ENCODE measurements around the gene GOLGA8S.
"Not testable (repeated sequence)": the region's sequence is repeated elsewhere in the genome, so short reads cannot be mapped to it uniquely, and the experiment has no call there.

Gene GOLGA8S

DNA sequence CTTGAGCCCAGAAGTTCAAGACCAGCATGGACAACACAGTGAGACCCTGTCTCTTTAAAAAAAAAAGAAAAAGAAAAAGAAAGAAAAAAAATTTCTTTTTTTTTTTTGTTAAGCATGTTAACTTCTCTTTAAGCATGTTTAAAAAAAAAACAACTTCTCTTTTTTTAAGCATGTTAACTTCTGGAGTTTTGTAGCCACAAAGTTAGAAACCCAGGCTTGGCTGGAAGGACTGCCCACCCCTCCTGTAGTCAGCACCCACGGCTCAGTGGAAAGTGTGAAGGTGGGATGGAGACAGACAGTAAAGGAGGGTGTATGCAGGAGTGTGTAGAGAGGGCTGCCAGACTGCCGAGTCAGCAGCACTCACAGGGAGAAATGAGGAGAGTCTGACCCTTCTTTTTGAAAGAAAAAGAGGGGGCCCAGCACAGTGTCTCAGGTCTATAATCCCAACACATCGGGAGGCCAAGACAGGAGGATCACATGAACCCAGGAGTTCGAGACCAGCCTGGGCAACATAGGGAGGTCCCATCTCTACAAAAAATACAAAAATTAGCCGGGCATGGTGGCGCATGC, 33.2 kb downstream of the GOLGA8S start:
- in situ Hi-C loops (cut with HindIII; ENCODE audit: low pct_ligation_motif_present, low sequenced_read_pairs): no loop called here
- TF ChIP-seq, protein P1, sequence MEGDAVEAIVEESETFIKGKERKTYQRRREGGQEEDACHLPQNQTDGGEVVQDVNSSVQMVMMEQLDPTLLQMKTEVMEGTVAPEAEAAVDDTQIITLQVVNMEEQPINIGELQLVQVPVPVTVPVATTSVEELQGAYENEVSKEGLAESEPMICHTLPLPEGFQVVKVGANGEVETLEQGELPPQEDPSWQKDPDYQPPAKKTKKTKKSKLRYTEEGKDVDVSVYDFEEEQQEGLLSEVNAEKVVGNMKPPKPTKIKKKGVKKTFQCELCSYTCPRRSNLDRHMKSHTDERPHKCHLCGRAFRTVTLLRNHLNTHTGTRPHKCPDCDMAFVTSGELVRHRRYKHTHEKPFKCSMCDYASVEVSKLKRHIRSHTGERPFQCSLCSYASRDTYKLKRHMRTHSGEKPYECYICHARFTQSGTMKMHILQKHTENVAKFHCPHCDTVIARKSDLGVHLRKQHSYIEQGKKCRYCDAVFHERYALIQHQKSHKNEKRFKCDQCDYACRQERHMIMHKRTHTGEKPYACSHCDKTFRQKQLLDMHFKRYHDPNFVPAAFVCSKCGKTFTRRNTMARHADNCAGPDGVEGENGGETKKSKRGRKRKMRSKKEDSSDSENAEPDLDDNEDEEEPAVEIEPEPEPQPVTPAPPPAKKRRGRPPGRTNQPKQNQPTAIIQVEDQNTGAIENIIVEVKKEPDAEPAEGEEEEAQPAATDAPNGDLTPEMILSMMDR (IDR thresholded peaks at IDR 0.05; ENCODE audit: low read depth, low read length, missing control alignments): no peak

DNA sequence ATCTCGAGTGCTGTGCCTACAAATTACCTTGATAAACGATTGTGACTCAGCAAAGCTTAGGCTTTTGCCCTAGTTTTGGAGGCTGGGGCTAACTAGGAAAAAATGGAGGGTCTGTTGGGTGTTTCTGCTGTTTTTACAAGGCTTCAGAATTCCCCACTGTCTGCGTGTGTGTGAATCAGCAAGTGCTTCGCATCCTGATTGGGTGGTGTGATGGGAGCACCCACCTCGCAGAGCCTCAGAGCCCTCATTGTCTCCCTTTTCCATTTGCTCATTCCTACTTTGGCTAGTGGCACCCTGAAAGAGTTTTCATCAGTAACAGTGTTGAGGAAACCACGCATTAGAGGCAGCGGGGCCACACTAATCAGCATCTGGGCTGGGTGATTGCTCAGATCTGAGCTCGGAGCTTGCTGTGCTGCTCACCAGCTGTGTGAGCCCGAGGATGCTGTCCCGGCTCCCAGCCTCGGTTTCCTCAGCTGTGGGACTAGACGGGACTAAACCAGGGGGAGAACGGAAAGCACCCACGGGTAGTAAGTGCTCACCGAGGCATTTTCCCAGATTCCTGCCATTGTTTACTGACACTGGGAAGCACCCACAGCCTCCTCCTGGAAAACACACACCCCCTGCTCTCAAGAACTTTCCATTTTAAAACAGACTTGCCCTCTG, 40.6 kb downstream of the GOLGA8S start:
- H3K36me3 ChIP-seq (replicated peaks): no peaks in the 10 kb centered on the region
- no peak overlapping the region for H3K27ac ChIP-seq
- TF ChIP-seq, protein P1 (IDR thresholded peaks at IDR 0.05; ENCODE audit: low read depth, low read length, missing control alignments): no peak
- no peak for DNase-seq
- in situ Hi-C loops (cut with HindIII; ENCODE audit: low pct_ligation_motif_present, low sequenced_read_pairs): no loop called here
- H3K4me3 ChIP-seq (ENCODE audit: low read depth, low read length): no peak overlapping the region
- no peaks in the 10 kb centered on the region for H3K27me3 ChIP-seq (replicated peaks)

More for the DNA sequence above, 33.2 kb downstream of the GOLGA8S start:
- Histone ChIP-seq H3K27ac (no peak overlapping the region), H3K36me3 (replicated peaks) (no peaks in the 10 kb centered on the region), H3K27me3 (replicated peaks) (no peaks in the 10 kb centered on the region), H3K4me3 (ENCODE audit: low read depth, low read length) (no peak overlapping the region)
- no peak for DNase-seq

DNA sequence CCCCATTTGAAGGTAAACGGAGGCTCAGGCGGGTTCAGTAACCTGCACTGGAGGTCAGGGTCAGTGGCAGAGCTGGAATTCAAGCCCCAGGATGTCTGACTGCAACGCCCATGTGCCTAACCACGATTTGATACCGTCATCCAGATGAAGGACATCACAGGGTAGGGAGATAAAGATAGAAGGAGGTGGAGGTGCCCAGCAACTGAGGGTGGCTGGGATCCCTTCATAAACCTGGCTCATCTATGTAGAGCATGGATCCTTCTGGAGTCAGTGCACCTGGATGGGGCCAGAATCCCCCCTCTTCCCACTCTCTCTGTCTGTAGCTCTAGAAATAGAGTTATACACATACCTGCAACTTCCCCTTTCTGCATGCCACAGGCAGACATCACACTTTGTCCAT, 41.3 kb downstream of the GOLGA8S start:
- H3K27ac ChIP-seq: no peak overlapping the region
- in situ Hi-C loops (cut with HindIII; ENCODE audit: low pct_ligation_motif_present, low sequenced_read_pairs): no loop called here
- H3K36me3 ChIP-seq (replicated peaks): no peaks in the 10 kb centered on the region
- TF ChIP-seq, protein P1 (IDR thresholded peaks at IDR 0.05; ENCODE audit: low read depth, low read length, missing control alignments): no peak
- no peak for DNase-seq
- H3K27me3 ChIP-seq (replicated peaks): no peaks in the 10 kb centered on the region
- no peak overlapping the region for H3K4me3 ChIP-seq (ENCODE audit: low read depth, low read length)

DNA sequence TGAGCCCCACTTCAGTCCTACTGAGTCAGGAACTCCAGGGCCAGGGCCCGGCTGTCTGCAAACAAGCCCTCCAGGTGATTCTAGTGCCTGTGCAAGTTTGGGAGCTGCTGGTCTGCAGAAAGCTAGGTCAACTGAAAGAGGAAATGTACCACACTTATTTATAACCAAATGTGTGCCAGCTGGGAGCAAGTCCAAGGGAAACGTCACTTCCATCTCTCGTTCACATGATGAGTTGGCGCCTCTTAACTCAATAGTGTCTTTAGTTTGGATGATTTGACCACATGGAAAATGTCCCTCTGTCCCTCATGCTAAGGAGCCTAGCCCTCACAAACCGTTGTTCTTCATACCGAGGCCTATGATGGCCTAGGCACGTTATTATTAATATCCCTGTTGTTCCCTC, 43.2 kb downstream of the GOLGA8S start:
- Histone ChIP-seq H3K27me3 (replicated peaks) (no peaks in the 10 kb centered on the region), H3K36me3 (replicated peaks) (no peaks in the 10 kb centered on the region), H3K4me3 (ENCODE audit: low read depth, low read length) (no peak overlapping the region), H3K27ac (no peak overlapping the region)
- DNase-seq: no peak
- in situ Hi-C loops (cut with HindIII; ENCODE audit: low pct_ligation_motif_present, low sequenced_read_pairs): no loop called here
- TF ChIP-seq, protein P1 (IDR thresholded peaks at IDR 0.05; ENCODE audit: low read depth, low read length, missing control alignments): no peak

DNA sequence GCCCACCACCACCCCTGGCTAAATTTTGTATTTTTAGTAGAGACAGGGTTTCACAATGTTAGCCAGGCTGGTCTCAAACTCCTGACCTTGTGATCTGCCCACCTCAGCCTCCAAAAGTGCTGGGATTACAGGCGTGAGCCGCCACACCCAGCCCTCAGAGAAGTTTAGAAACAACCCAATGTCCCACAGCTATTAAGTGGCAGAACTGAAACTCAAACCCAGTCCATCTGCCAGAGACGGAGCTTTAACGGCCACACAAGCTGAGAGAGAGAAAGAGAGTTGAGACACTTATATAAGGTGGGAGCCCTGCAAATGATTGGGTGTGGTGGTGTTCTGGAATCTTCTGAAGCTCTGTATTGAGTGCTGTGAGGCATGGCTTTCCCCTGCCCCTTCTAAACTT, 43.8 kb downstream of the GOLGA8S start:
- H3K27me3 ChIP-seq (replicated peaks); H3K36me3 ChIP-seq (replicated peaks); H3K4me3 ChIP-seq (ENCODE audit: low read depth, low read length); H3K27ac ChIP-seq; DNase-seq; in situ Hi-C loops (cut with HindIII; ENCODE audit: low pct_ligation_motif_present, low sequenced_read_pairs): not testable (repeated sequence)

DNA sequence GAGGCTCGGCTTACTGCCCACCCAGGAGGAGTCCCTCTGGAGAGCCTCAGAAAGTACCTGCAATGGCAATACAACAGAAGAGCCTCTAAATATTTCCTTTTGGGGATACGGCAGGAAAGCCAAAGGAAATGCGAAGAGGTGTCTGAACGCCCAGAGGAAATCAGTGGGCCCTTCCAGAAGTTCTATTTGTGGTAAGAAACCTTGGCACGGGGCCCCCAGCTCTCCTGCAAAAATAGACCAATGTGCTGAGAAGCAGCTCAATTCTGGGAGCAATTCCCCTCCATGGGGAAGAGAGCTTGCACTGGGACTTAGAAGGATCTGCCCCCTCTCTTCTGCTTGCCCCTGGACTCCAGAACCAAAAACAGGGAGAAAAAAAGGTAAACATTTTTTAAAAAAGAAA, 44.7 kb downstream of the GOLGA8S start:
- H3K36me3 ChIP-seq (replicated peaks); H3K4me3 ChIP-seq (ENCODE audit: low read depth, low read length); H3K27me3 ChIP-seq (replicated peaks); DNase-seq; H3K27ac ChIP-seq; in situ Hi-C loops (cut with HindIII; ENCODE audit: low pct_ligation_motif_present, low sequenced_read_pairs): not testable (repeated sequence)

DNA sequence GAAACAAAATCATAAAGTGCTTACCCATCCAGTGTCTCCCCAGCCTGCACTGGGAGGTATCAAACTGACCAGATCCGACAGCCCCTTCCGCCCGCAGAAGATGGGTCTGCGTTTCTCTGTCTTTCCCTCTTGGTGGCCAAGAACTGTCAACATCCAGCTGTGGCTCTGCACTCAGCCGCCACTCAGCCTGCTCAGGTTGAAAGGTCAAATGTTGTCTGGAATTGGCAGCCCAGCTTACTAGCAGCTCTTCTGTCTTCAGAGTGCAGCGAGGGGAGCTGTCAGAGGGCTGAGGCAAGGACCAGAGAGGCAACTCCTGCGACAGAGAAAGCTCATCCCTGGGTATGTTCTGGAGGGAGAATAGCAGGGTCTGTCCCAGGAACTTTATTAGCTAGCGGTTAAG, 47.1 kb downstream of the GOLGA8S start:
- in situ Hi-C loops (cut with HindIII; ENCODE audit: low pct_ligation_motif_present, low sequenced_read_pairs): no loop called here
- TF ChIP-seq, protein P1 (IDR thresholded peaks at IDR 0.05; ENCODE audit: low read depth, low read length, missing control alignments): no peak

More for the DNA sequence above, 47.1 kb downstream of the GOLGA8S start:
- Histone ChIP-seq H3K36me3 (replicated peaks) (no peaks in the 10 kb centered on the region), H3K27me3 (replicated peaks) (no peaks in the 10 kb centered on the region), H3K27ac (no peak overlapping the region), H3K4me3 (ENCODE audit: low read depth, low read length) (no peak overlapping the region)
- no peak for DNase-seq

All from brain microvascular endothelial cell (primary cell).